Breast epithelium (tissue), 4 donors: ENCODE measurements around the gene ABCC1. TPM values are rescaled to one million over a fixed set of nuclear protein-coding genes. Genes with fewer than 3 reads are reported as not detected.
"Not testable (repeated sequence)": the region's sequence is repeated elsewhere in the genome, so short reads cannot be mapped to it uniquely, and the experiment has no call there.

Experiments used
- DNase-seq, 2 donors: peaks; one replicate each; pipeline ENCODE4 v3.0.0-alpha.2; 2019; ENCODE audit warnings: low spot score in 2 of 2
- H3K27ac ChIP-seq, 2 donors: fragments of 200-600 bp; sonication (generic) in 1 of 2; one replicate each; pipeline ENCODE4 v1.5.1; 2016 to 2019; ENCODE audit warnings: mild to moderate bottlenecking in 1 of 2
- H3K27me3 ChIP-seq, 2 donors: fragments of 200-600 bp; sonication (generic) in 1 of 2; one replicate each; pipeline versions ENCODE4 v1.5.1 to v1.6.0; 2017 to 2019; ENCODE audit warnings: control low read depth in 1 of 2, mild to moderate bottlenecking in 1 of 2
- H3K36me3 ChIP-seq: fragments of 200-600 bp; one replicate; pipeline ENCODE4 v1.5.1; 2019
- H3K4me1 ChIP-seq, 2 donors: fragments of 200-600 bp; sonication (generic); one replicate each; pipeline ENCODE4 v1.5.1; 2016 to 2019; ENCODE audit warnings: control low read depth in 1 of 2
- H3K4me3 ChIP-seq, 3 donors: fragments of 200-600 bp; sonication (generic); 1 replicate in 2 of 3; 2 replicates in 1 of 3; pipeline ENCODE4 v1.5.1; 2016 to 2019; ENCODE audit warnings: mild to moderate bottlenecking in 3 of 3, moderate library complexity in 2 of 3
- H3K9me3 ChIP-seq, 2 donors: fragments of 200-600 bp; sonication (generic) in 1 of 2; one replicate each; pipeline ENCODE4 v1.5.1; 2016 to 2019; ENCODE audit warnings: control low read depth in 1 of 2
- POLR2A ChIP-seq: fragments of 450-650 bp; IDR thresholded peaks from one replicate; pipeline ENCODE4 v1.6.1; 2016; ENCODE audit warnings: antibody characterized with exemption, mild to moderate bottlenecking, moderate library complexity
- POLR2AphosphoS5 ChIP-seq, 3 donors: sonication (generic); formaldehyde crosslinking; IDR thresholded peaks; one replicate each; pipeline ENCODE4 v1.6.1; 2017; ENCODE audit warnings: antibody characterized with exemption in 3 of 3
- intact Hi-C: fragments of 100-400 bp; cut with DNase I; formaldehyde crosslinking; loops from one replicate; pipeline ENCODE4 v1.15.1; 2023; ENCODE audit warnings: low total_unique reads
- total RNA-seq, 3 donors: library from RNA; depleted of rRNA; stranded (reverse); fragments of >200 nt; gene quantifications; one replicate each; pipeline ENCODE4 v1.1.0, GENCODE V29; 2016
- TF ChIP-seq, protein P1 (sequence below), 3 donors: fragments of 450-650 bp; IDR thresholded peaks; one replicate each; pipeline ENCODE4 v1.5.1; 2016 to 2017; ENCODE audit warnings: antibody characterized with exemption in 3 of 3, mild to moderate bottlenecking in 3 of 3, moderate library complexity in 3 of 3

The ABCC1 gene
- total RNA-seq, 3 donors from 2014 or later: 14.6 to 26.9 (median 21.3) TPM

GRCh38 chr16:16147316-16147999, 198.0 kb downstream of the ABCC1 start:
- no peak for DNase-seq
- H3K4me1 ChIP-seq: peaks cover 0 to 9% of the 10 kb centered on the region in 2 donors
- TF ChIP-seq, protein P1, sequence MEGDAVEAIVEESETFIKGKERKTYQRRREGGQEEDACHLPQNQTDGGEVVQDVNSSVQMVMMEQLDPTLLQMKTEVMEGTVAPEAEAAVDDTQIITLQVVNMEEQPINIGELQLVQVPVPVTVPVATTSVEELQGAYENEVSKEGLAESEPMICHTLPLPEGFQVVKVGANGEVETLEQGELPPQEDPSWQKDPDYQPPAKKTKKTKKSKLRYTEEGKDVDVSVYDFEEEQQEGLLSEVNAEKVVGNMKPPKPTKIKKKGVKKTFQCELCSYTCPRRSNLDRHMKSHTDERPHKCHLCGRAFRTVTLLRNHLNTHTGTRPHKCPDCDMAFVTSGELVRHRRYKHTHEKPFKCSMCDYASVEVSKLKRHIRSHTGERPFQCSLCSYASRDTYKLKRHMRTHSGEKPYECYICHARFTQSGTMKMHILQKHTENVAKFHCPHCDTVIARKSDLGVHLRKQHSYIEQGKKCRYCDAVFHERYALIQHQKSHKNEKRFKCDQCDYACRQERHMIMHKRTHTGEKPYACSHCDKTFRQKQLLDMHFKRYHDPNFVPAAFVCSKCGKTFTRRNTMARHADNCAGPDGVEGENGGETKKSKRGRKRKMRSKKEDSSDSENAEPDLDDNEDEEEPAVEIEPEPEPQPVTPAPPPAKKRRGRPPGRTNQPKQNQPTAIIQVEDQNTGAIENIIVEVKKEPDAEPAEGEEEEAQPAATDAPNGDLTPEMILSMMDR (IDR thresholded peaks at IDR 0.05): no peak
- no peak for TF ChIP-seq POLR2A
- no peak for TF ChIP-seq POLR2AphosphoS5 (IDR thresholded peaks at IDR 0.05)
- intact Hi-C loops: no loop called here
- no peaks in the 10 kb centered on the region for H3K9me3 ChIP-seq
- no peaks in the 10 kb centered on the region for H3K36me3 ChIP-seq
- no peaks in the 10 kb centered on the region for H3K27me3 ChIP-seq
- no peak overlapping the region for H3K4me3 ChIP-seq
- H3K27ac ChIP-seq: no peak overlapping the region

DNA sequence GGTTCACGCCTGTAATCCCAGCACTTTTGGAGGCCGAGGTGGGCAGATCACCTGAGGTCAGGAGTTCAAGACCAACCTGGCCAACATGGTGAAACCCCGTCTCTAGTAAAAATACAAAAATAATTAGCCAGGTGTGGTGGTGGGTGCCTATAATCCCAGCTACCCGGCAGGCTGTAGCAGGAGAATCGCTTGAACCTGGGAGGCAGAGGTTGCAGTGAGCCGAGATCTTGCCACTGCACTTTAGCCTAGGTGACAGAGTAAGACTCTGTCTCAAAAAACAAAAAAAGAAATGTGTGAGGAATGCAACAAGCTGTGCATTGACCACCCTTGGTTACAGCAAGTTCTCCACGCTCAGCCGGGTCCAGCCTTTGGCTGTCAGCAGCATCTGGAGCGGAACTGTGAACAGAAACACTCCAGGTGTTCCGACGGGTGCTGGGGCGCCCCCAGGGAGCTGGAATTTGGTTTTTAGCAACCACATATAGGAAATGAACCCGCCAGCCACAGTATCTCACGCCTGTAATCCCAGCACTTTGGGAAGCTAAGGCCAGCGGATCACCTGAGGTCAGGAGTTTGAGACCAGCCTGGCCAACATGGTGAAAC, 198.7 kb downstream of the ABCC1 start:
- DNase-seq, H3K27me3 ChIP-seq, H3K36me3 ChIP-seq, H3K9me3 ChIP-seq, H3K4me1 ChIP-seq, intact Hi-C loops, H3K4me3 ChIP-seq, H3K27ac ChIP-seq: not testable (repeated sequence)

DNA sequence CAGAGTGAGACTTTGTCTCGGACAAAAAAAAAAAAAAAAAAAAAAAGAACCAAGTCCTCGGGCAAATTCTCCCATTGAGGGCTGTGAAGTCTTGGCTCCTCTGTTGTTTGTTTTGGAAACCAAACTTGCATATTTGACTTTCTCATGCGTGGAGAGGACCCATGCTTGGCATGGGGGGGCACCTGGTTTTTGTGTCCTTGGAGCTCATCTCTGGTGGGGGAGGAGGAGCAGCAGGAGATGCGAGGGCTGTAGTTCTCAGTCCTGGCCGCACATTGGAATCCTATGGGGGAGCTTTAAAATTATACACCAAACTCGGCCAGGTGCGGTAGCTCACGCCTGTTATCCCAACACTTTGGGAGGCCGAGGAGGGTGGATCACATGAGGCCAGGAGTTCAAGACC, 199.3 kb downstream of the ABCC1 start:
- TF ChIP-seq, protein P1 (IDR thresholded peaks at IDR 0.05): no peak
- TF ChIP-seq POLR2AphosphoS5 (IDR thresholded peaks at IDR 0.05) (no peak), POLR2A (no peak)
- peak in 1 of 2 donors; percentile 36 for DNase-seq
- Histone ChIP-seq H3K4me1 (peaks cover 0 to 9% of the 10 kb centered on the region in 2 donors), H3K9me3 (no peaks in the 10 kb centered on the region), H3K36me3 (no peaks in the 10 kb centered on the region), H3K4me3 (no peak overlapping the region), H3K27ac (no peak overlapping the region), H3K27me3 (no peaks in the 10 kb centered on the region)
- intact Hi-C loops: no loop called here

DNA sequence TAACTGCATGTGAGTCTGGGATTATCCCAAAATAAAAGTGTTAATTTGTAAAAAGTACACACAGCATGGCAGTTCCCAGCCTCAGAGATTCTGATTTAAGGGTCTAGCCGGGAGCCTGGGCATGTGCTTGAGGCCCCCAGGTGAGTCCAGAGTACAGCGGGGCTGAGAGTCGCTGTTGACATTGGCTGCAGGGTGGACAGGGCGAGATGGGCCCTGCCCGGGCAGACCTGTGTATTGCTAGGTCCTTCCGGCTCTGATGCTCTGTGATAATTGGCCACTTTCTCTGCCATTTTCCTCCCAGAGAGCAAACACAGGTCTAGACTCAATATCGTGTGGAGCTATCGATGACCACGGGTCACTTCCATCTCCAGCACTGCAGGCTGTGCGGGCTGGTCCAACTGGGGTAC, 200.3 kb downstream of the ABCC1 start:
- H3K27me3 ChIP-seq: no peaks in the 10 kb centered on the region
- no peak overlapping the region for H3K4me3 ChIP-seq
- no peak for DNase-seq
- no peaks in the 10 kb centered on the region for H3K9me3 ChIP-seq
- H3K36me3 ChIP-seq: no peaks in the 10 kb centered on the region
- intact Hi-C loops: no loop called here
- TF ChIP-seq, protein P1 (IDR thresholded peaks at IDR 0.05): no peak
- no peak for TF ChIP-seq POLR2AphosphoS5 (IDR thresholded peaks at IDR 0.05)
- H3K4me1 ChIP-seq: peaks cover 0 to 9% of the 10 kb centered on the region in 2 donors
- H3K27ac ChIP-seq: peak overlapping the region; percentile 21 to 40

DNA sequence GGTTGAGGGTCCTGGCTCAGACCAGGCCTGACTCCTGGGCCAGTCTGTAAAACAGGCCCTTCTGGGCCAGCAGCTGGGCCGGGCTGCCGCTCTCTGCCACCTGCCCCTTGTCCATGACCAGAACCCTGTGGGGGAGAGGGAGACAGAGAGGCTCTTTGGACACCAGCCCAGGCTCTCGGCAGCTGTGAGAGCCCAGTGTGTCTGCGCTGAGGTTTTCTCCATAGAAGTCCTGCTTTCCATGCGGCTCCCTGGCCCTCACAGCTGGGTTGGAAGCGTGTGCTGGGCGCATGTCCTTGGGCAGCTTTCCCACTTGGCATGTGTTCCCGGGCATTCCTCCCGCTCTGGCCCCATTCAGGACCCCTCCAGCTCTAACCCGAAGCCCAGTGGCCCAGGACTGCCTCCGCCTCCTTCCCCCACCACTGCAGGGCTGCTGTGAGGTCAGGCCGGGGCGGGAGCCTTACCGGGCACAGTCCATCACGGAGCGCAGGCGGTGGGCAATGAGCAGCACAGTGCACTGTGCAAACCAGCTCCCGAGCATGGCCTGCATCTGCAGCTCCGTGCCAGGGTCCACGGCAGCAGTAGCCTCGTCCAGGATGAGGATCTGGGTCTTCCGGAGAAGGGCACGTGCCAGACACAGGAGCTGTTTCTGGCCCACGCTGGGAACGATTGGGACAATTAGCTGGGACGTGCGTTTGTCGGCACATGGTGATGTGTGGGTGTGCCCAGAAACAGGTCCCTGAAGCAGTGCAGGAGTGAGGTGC, 200.9 kb downstream of the ABCC1 start:
- TF ChIP-seq POLR2A (no peak), POLR2AphosphoS5 (IDR thresholded peaks at IDR 0.05) (no peak)
- TF ChIP-seq, protein P1 (IDR thresholded peaks at IDR 0.05): no peak
- no peaks in the 10 kb centered on the region for H3K9me3 ChIP-seq
- no peaks in the 10 kb centered on the region for H3K36me3 ChIP-seq
- intact Hi-C loops: no loop called here
- no peaks in the 10 kb centered on the region for H3K27me3 ChIP-seq
- DNase-seq: peak in 1 of 2 donors; percentile 25
- H3K4me3 ChIP-seq: no peak overlapping the region
- peak overlapping the region; percentile 21 to 40 for H3K27ac ChIP-seq
- H3K4me1 ChIP-seq: peaks cover 0 to 9% of the 10 kb centered on the region in 2 donors
